ENCODE data around the gene BLVRB. TPM values are rescaled to one million over a fixed set of nuclear protein-coding genes. Genes with fewer than 3 reads are reported as not detected.

BLVRB gene
- total and polyA plus RNA-seq, 10 of the 15 experiments (the other 5 are each of a cell fraction or from before 2014, with no cell fraction given): 6.3 to 53.3 (median 27.8) TPM

GRCh38 chr19:40453151-40453735, 12.3 kb downstream of the BLVRB start:
- H3K27me3 ChIP-seq (replicated peaks in 1 of 2; ENCODE audit: control insufficient read depth in 2 of 2, insufficient read depth in 2 of 2, low read length in 1 of 2): no peaks in the 10 kb centered on the region
- H3K9ac ChIP-seq (ENCODE audit: control insufficient read depth, insufficient read depth, low read length): no peak overlapping the region
- SMC1A ChIA-PET (ENCODE audit: uncharacterized antibody, unreplicated experiment): interaction anchor here (1.0 to 1.7 kb wide), 3 partner anchors 9 to 19 kb away, joined by 3 to 14 read pairs (median 4); partner anchors contain the start of gene SERTAD3
- intact Hi-C loops (cut with micrococcal nuclease; ENCODE audit: unreplicated experiment): no loop called here
- H3K4me1 ChIP-seq (ENCODE audit: control insufficient read depth, insufficient read depth, low read length): no peaks in the 10 kb centered on the region
- CTCF ChIA-PET: interaction anchor here (0.7 to 5.2 kb wide), 3 partner anchors 12 to 32 kb away, joined by 3 to 33 read pairs (median 3); partner anchors contain the start of genes BLVRB and SERTAD1
- RAD21 ChIA-PET (ENCODE audit: unreplicated experiment): interaction anchor here (0.5 to 1.2 kb wide), 4 partner anchors 10 to 147 kb away, joined by 3 to 4 read pairs (median 3); partner anchors contain the start of gene BLVRB
- H2AFZ ChIP-seq (ENCODE audit: control insufficient read depth, low read depth, low read length): no peak overlapping the region
- in situ Hi-C loops (cut with MboI): no loop called here
- FAIRE-seq (no peak), ATAC-seq (no peak), DNase-seq (ENCODE audit: low read depth, low spot score) (no peak)
- TF ChIP-seq MYC (IDR thresholded peaks at IDR 0.05; ENCODE audit: insufficient read depth, insufficient read length, insufficient replicate concordance, low read length, severe bottlenecking) (no peak), KLF5 (IDR thresholded peaks at IDR 0.05; ENCODE audit: partially characterized antibody) (no peak), NFYB (IDR thresholded peaks at IDR 0.05; ENCODE audit: insufficient read depth, low read depth, low read length) (no peak), PAX5 (IDR thresholded peaks at IDR 0.05; ENCODE audit: borderline replicate concordance, low read depth, low read length) (no peak), RBBP5 (conservative IDR thresholded peaks at IDR 0.05) (no peak), HDAC6 (IDR thresholded peaks at IDR 0.05; ENCODE audit: unreplicated experiment) (no peak), NR2F1 (conservative IDR thresholded peaks at IDR 0.05) (no peak), IRF4 (IDR thresholded peaks at IDR 0.05; ENCODE audit: low read depth, low read length) (no peak), CREM (IDR thresholded peaks at IDR 0.05; ENCODE audit: low read depth) (no peak), RELA (IDR thresholded peaks at IDR 0.05; ENCODE audit: borderline replicate concordance, partially characterized antibody) (no peak), SRF (IDR thresholded peaks at IDR 0.05; ENCODE audit: low read depth in 2 of 2, low read length in 2 of 2) (no peak), TARDBP (IDR thresholded peaks at IDR 0.05; ENCODE audit: borderline replicate concordance) (no peak), CREB1 (IDR thresholded peaks at IDR 0.05; ENCODE audit: low read depth) (no peak), SMARCA5 (IDR thresholded peaks at IDR 0.05) (no peak), KDM1A (IDR thresholded peaks at IDR 0.05; ENCODE audit: borderline replicate concordance) (no peak), POLR2AphosphoS2 (IDR thresholded peaks at IDR 0.05; ENCODE audit: low read depth, low read length) (no peak), ATF7 (IDR thresholded peaks at IDR 0.05; ENCODE audit: low read depth) (no peak), PBX3 (IDR thresholded peaks at IDR 0.05; ENCODE audit: insufficient replicate concordance, low read depth, low read length) (no peak)
- POLR2A ChIA-PET: interaction anchor here (0.5 to 1.7 kb wide), 2 partner anchors 9 to 10 kb away, joined by 4 to 5 read pairs; no protein-coding TSS in a partner anchor
- no peaks in the 10 kb centered on the region for H3K9me3 ChIP-seq (replicated peaks; ENCODE audit: control insufficient read depth, insufficient read depth, low read length)
- no peak overlapping the region for H3K4me3 ChIP-seq
- no TSS peak for BruUV-seq (replicated peaks)
- WGBS (ENCODE audit: insufficient coverage, insufficient replicate concordance, low lambda C conversion rate, missing lambda C conversion rate): 69% methylated on average over 5 of the region's 5 CpGs
- H3K4me2 ChIP-seq (ENCODE audit: control insufficient read depth, insufficient read depth): no peak overlapping the region
- no peak overlapping the region for H3K27ac ChIP-seq (ENCODE audit: control insufficient read depth, insufficient read depth)
- H4K20me1 ChIP-seq (ENCODE audit: control insufficient read depth, insufficient read depth): no peaks in the 10 kb centered on the region
- no peaks in the 10 kb centered on the region for H3K36me3 ChIP-seq (ENCODE audit: control insufficient read depth in 2 of 2, insufficient read depth in 2 of 2, low read length in 1 of 2)
- H3K79me2 ChIP-seq (ENCODE audit: control insufficient read depth, insufficient read depth, low read length): no peaks in the 10 kb centered on the region

All from GM12878 (cell line).